Measurements from ENCODE around the gene OR4X1. TPM values are rescaled to one million over a fixed set of nuclear protein-coding genes. Genes with fewer than 3 reads are reported as not detected.

The OR4X1 gene
- total RNA-seq, 2 experiments from 2014 or later = not detected

Other genes starting within 250 kb of the OR4X1 start
- not detected for gene OR4B1, start 47.1 kb upstream of the OR4X1 start, total RNA-seq
- not detected for gene OR4X2, start 18.8 kb upstream of the OR4X1 start, total RNA-seq
- not detected for gene OR4S1, start 42.4 kb downstream of the OR4X1 start, total RNA-seq
- gene OR4C3, start 61.1 kb downstream of the OR4X1 start, total RNA-seq = not detected
- not detected for gene OR4C5, start 102.6 kb downstream of the OR4X1 start, total RNA-seq
- not detected for gene OR4A47, start 224.9 kb downstream of the OR4X1 start, total RNA-seq